HepG2 (cell line): ENCODE results near the gene AGBL3. TPM values are rescaled to one million over a fixed set of nuclear protein-coding genes. Genes with fewer than 3 reads are reported as not detected.
A peak's percentile ranks its signal among the peaks of the same experiment; 100 is the strongest.

Experiments
- ATAC-seq: fragments of 200-7000 bp; cut with Tn5 transposase; 3 replicates; pipeline ENCODE4 v1.9.1; 2020; ENCODE audit warnings: mild to moderate bottlenecking, moderate library complexity
- BruUV-seq: library from RNA; stranded (reverse); fragments of 400-500 nt; replicated peaks from 2 replicates; lab custom pipeline; 2021; lab: Mats Ljungman, UMichigan
- CTCF ChIA-PET: fragments of 300-600 bp; formaldehyde crosslinking; extraction: SDS; loops from one replicate; lab custom pipeline; 2021; ENCODE audit warnings: low total read pairs, inconsistent platforms, low intra/inter-chr PET ratio; lab: Yijun Ruan, JAX
- POLR2A ChIA-PET: fragments of 350-600 bp; sonication (Branson Sonifier 250); formaldehyde crosslinking; loops from one replicate; lab custom pipeline; 2020; ENCODE audit warnings: antibody characterized with exemption, inconsistent platforms; lab: Yijun Ruan, JAX
- DNase-seq: peaks from one replicate; pipeline ENCODE4 v3.0.0-alpha.2; 2015; ENCODE audit warnings: low spot score
- FAIRE-seq: peaks from 3 replicates; lab custom pipeline; 2011; peaks lifted over from hg19 to GRCh38; lab: Jason Lieb, UNC
- H2AFZ ChIP-seq: one replicate; pipeline ENCODE4 v1.6.1; 2011; ENCODE audit warnings: low read length, inconsistent platforms
- H3K27ac ChIP-seq: fragments of 300-600 bp; 3 replicates; pipeline ENCODE4 v1.8.0; 2011; ENCODE audit warnings: mixed run types, mild to moderate bottlenecking, mixed read lengths, low read length, inconsistent platforms; ENCODE audit not compliant: insufficient read depth; ENCODE audit errors: extremely low read length
- H3K27me3 ChIP-seq, 2 experiments: fragments of 200-600 bp in 1 of 2; 2 replicates in 1 of 2; 3 replicates in 1 of 2; pipeline versions ENCODE4 v1.6.0 to v1.8.0; 2011; ENCODE audit warnings: low read length in 2 of 2, mild to moderate bottlenecking in 2 of 2, moderate library complexity in 2 of 2, inconsistent platforms in 1 of 2; ENCODE audit not compliant: insufficient read depth in 2 of 2, control insufficient read depth in 1 of 2
- H3K36me3 ChIP-seq, 2 experiments: fragments of 200-600 bp in 1 of 2; replicated peaks in 1 of 2; 2 replicates in 1 of 2; 3 replicates in 1 of 2; pipeline versions ENCODE4 v1.5.1 to v1.8.0; 2011; ENCODE audit warnings: low read length in 2 of 2, inconsistent platforms in 1 of 2; ENCODE audit not compliant: insufficient read depth in 2 of 2, control insufficient read depth in 1 of 2
- H3K4me1 ChIP-seq: 2 replicates; pipeline ENCODE4 v1.5.1; 2012; ENCODE audit warnings: low read length, inconsistent platforms; ENCODE audit not compliant: insufficient read depth
- H3K4me2 ChIP-seq: 2 replicates; pipeline ENCODE4 v1.6.0; 2011; ENCODE audit warnings: low read depth, low read length, inconsistent platforms
- H3K4me3 ChIP-seq, 3 experiments: fragments of 200-600 bp in 1 of 3; sonication (generic), shearing (Covaris generic) in 1 of 3; replicated peaks in 1 of 3; 2 replicates each; pipeline ENCODE4 v1.5.1; 2011 to 2016; ENCODE audit warnings: low read length in 3 of 3, inconsistent platforms in 2 of 3, low read depth in 2 of 3, mild to moderate bottlenecking in 2 of 3, control low read depth in 1 of 3, mixed read lengths in 1 of 3; ENCODE audit not compliant: insufficient read depth in 1 of 3
- H3K79me2 ChIP-seq: one replicate; pipeline ENCODE4 v1.6.1; 2011; ENCODE audit warnings: low read length, inconsistent platforms; ENCODE audit not compliant: insufficient read depth
- H3K9ac ChIP-seq: 2 replicates; pipeline ENCODE4 v1.6.0; 2011; ENCODE audit warnings: mild to moderate bottlenecking, low read depth, low read length, inconsistent platforms; ENCODE audit not compliant: insufficient read depth
- H3K9me3 ChIP-seq: 2 replicates; pipeline ENCODE4 v1.5.1; 2012; ENCODE audit warnings: mild to moderate bottlenecking, low read length
- H4K20me1 ChIP-seq: 2 replicates; pipeline ENCODE4 v1.6.0; 2011; ENCODE audit warnings: inconsistent platforms, mild to moderate bottlenecking, low read length, moderate library complexity; ENCODE audit not compliant: insufficient read depth
- DMAP1 ChIP-seq: IDR thresholded peaks from 2 replicates; pipeline ENCODE4 v1.6.1; 2016
- E2F5 ChIP-seq: sonication (generic); formaldehyde crosslinking; conservative IDR thresholded peaks from 2 replicates; pipeline ENCODE4 v1.4.0; 2020; ENCODE audit warnings: missing genetic modification reagents
- POLR2AphosphoS5 ChIP-seq: IDR thresholded peaks from 2 replicates; pipeline ENCODE4 v1.6.1; 2012; ENCODE audit warnings: low read depth, low read length
- RFX3 ChIP-seq: IDR thresholded peaks from 2 replicates; pipeline ENCODE4 v1.6.1; 2016; ENCODE audit warnings: missing biosample characterization, missing genetic modification reagents
- SIX1 ChIP-seq: sonication (generic); formaldehyde crosslinking; IDR thresholded peaks from 2 replicates; pipeline ENCODE4 v1.4.0; 2020; ENCODE audit warnings: missing genetic modification reagents, borderline replicate concordance
- ZBTB7A ChIP-seq: sonication (generic); formaldehyde crosslinking; IDR thresholded peaks from 2 replicates; pipeline ENCODE4 v1.8.0; 2022; ENCODE audit warnings: mild to moderate bottlenecking, missing genetic modification reagents
- ZNF34 ChIP-seq: sonication (generic); formaldehyde crosslinking; IDR thresholded peaks from 2 replicates; pipeline ENCODE4 v1.4.0; 2020; ENCODE audit warnings: mild to moderate bottlenecking, missing genetic modification reagents, borderline replicate concordance
- ZNF350 ChIP-seq: sonication (generic); formaldehyde crosslinking; IDR thresholded peaks from 2 replicates; pipeline ENCODE4 v1.4.0; 2020; ENCODE audit warnings: mild to moderate bottlenecking, low read depth, missing genetic modification reagents, borderline replicate concordance
- ZNF629 ChIP-seq: sonication (generic); formaldehyde crosslinking; conservative IDR thresholded peaks from 2 replicates; pipeline ENCODE4 v1.5.0; 2020; ENCODE audit warnings: missing genetic modification reagents
- ZNF660 ChIP-seq: sonication (generic); formaldehyde crosslinking; IDR thresholded peaks from 2 replicates; pipeline ENCODE4 v1.5.1; 2020; ENCODE audit warnings: mild to moderate bottlenecking, low read depth, missing genetic modification reagents, borderline replicate concordance
- WGBS: methylation state at CpG from one replicate; pipeline ENCODE4 v1.1.6; 2017; ENCODE audit warnings: low lambda C conversion rate; 5-methylcytosine and 5-hydroxymethylcytosine counted together
- in situ Hi-C: cut with HindIII; loops from 2 replicates; pipeline ENCODE4 v1.10.0; 2017; ENCODE audit warnings: low pct_unique_long_range_greater_than_20kb; ENCODE audit not compliant: extremely low pct_ligation_motif_present
- intact Hi-C: fragments of 100-400 bp; cut with micrococcal nuclease; formaldehyde crosslinking; loops from one replicate; pipeline ENCODE4 v1.10.0; 2022; ENCODE audit not compliant: unreplicated experiment
- polyA plus RNA-seq, 8 experiments: library from polyadenylated mRNA; depleted of rRNA in 3 of 8; stranded (reverse) in 7 of 8; unstranded in 1 of 8; fragments of >200 nt; fragmentation: Illumina TruSeq in 4 of 8; extraction: Trizol in 4 of 8; gene quantifications; 2 replicates each; pipeline versions ENCODE4 v1.2.1 to v1.2.3, GENCODE V29; 2011 to 2016; ENCODE audit warnings: low read depth in 4 of 8, missing spikeins in 1 of 8, mixed read lengths in 1 of 8; ENCODE audit not compliant: insufficient read depth in 1 of 8
- total RNA-seq, 5 experiments: library from RNA; depleted of rRNA; stranded (reverse); fragments of >200 nt; fragmentation: Illumina TruSeq; extraction: Trizol; gene quantifications; 2 replicates each; pipeline ENCODE4 v1.2.3, GENCODE V29; 2016; ENCODE audit warnings: low read depth in 1 of 5
- TF ChIP-seq, protein P1 (sequence below): sonication (generic); formaldehyde crosslinking; IDR thresholded peaks from 2 replicates; pipeline ENCODE4 v1.9.0; 2022; ENCODE audit warnings: low read depth, missing genetic modification reagents
- TF ChIP-seq, protein P2 (sequence below): sonication (generic); formaldehyde crosslinking; IDR thresholded peaks from 2 replicates; pipeline ENCODE4 v1.4.0; 2020; ENCODE audit warnings: mild to moderate bottlenecking, missing genetic modification reagents

AGBL3 gene
- total and polyA plus RNA-seq, 2 of the 13 experiments (the other 11 are each of a cell fraction or from before 2014, with no cell fraction given), result 2.2 to 7.2 TPM

GRCh38 chr7:134947831-134948230 lies 38.5 kb upstream of the AGBL3 start:
- peaks cover 27% of the 10 kb centered on the region for H3K4me1 ChIP-seq
- H3K4me2 ChIP-seq, result no peak overlapping the region
- no TSS peak for BruUV-seq
- TF ChIP-seq ZNF629 (CRISPR knock-in tag), result peak; percentile 80
- TF ChIP-seq E2F5 (CRISPR knock-in tag), result no peak
- FAIRE-seq (no peak), ATAC-seq (no peak), DNase-seq (no peak)
- no peak overlapping the region for H3K4me3 ChIP-seq
- WGBS, result 100% methylated on average over 1 of the region's 1 CpG
- H3K36me3 ChIP-seq, result peaks cover 9 to 65% of the 10 kb centered on the region in 2 experiments
- H4K20me1 ChIP-seq, result no peaks in the 10 kb centered on the region
- H3K9ac ChIP-seq, result no peak overlapping the region
- no peaks in the 10 kb centered on the region for H3K9me3 ChIP-seq
- ChIA-PET POLR2A (interaction anchor here (0.5 kb wide), 1 partner anchor 20 kb away, joined by 3 read pairs; no protein-coding TSS in a partner anchor), CTCF (no interaction called here)
- intact Hi-C loops (loop anchor here (10.0 kb wide), 1 partner anchor 223 kb away; no protein-coding TSS in a partner anchor), in situ Hi-C loops (no loop called here)
- H3K27me3 ChIP-seq, result no peaks in the 10 kb centered on the region
- no peaks in the 10 kb centered on the region for H3K79me2 ChIP-seq
- no peak overlapping the region for H2AFZ ChIP-seq
- no peak overlapping the region for H3K27ac ChIP-seq

GRCh38 chr7:134948246-134948645 lies 38.1 kb upstream of the AGBL3 start:
- in situ Hi-C loops, result no loop called here
- Histone ChIP-seq H3K9ac (no peak overlapping the region), H3K4me2 (no peak overlapping the region), H3K36me3 (peaks cover 9 to 69% of the 10 kb centered on the region in 2 experiments), H3K4me3 (no peak overlapping the region), H3K9me3 (no peaks in the 10 kb centered on the region), H2AFZ (no peak overlapping the region), H4K20me1 (no peaks in the 10 kb centered on the region), H3K4me1 (peaks cover 23% of the 10 kb centered on the region), H3K79me2 (no peaks in the 10 kb centered on the region), H3K27ac (no peak overlapping the region), H3K27me3 (no peaks in the 10 kb centered on the region)
- no TSS peak for BruUV-seq
- DNase-seq (no peak), ATAC-seq (no peak), FAIRE-seq (no peak)
- WGBS, result 97% methylated on average over 4 of the region's 4 CpGs
- ChIA-PET POLR2A (no interaction called here), CTCF (no interaction called here)
- intact Hi-C loops, result loop anchor here (10.0 kb wide), 1 partner anchor 223 kb away; no protein-coding TSS in a partner anchor
- TF ChIP-seq POLR2AphosphoS5 (no peak), ZBTB7A (no peak), ZNF350 (CRISPR knock-in tag) (no peak), RFX3 (CRISPR knock-in tag) (no peak), ZNF34 (CRISPR knock-in tag) (no peak), SIX1 (CRISPR knock-in tag) (no peak), DMAP1 (CRISPR knock-in tag) (no peak), ZNF660 (CRISPR knock-in tag) (no peak)
- TF ChIP-seq, protein P1, sequence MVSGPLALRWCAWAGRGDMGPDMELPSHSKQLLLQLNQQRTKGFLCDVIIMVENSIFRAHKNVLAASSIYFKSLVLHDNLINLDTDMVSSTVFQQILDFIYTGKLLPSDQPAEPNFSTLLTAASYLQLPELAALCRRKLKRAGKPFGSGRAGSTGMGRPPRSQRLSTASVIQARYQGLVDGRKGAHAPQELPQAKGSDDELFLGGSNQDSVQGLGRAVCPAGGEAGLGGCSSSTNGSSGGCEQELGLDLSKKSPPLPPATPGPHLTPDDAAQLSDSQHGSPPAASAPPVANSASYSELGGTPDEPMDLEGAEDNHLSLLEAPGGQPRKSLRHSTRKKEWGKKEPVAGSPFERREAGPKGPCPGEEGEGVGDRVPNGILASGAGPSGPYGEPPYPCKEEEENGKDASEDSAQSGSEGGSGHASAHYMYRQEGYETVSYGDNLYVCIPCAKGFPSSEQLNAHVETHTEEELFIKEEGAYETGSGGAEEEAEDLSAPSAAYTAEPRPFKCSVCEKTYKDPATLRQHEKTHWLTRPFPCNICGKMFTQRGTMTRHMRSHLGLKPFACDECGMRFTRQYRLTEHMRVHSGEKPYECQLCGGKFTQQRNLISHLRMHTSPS, result no peak
- TF ChIP-seq, protein P2, sequence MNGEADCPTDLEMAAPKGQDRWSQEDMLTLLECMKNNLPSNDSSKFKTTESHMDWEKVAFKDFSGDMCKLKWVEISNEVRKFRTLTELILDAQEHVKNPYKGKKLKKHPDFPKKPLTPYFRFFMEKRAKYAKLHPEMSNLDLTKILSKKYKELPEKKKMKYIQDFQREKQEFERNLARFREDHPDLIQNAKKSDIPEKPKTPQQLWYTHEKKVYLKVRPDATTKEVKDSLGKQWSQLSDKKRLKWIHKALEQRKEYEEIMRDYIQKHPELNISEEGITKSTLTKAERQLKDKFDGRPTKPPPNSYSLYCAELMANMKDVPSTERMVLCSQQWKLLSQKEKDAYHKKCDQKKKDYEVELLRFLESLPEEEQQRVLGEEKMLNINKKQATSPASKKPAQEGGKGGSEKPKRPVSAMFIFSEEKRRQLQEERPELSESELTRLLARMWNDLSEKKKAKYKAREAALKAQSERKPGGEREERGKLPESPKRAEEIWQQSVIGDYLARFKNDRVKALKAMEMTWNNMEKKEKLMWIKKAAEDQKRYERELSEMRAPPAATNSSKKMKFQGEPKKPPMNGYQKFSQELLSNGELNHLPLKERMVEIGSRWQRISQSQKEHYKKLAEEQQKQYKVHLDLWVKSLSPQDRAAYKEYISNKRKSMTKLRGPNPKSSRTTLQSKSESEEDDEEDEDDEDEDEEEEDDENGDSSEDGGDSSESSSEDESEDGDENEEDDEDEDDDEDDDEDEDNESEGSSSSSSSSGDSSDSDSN, result no peak
